Activated CD8-positive, alpha-beta memory T cell treated with anti-CD3 and anti-CD28 coated beads, Interleukin-2, amount 50 U/mL, for 1 hour (primary cell): ENCODE measurements around the gene SLAMF1.

Source experiments
- DNase-seq: peaks from one replicate; pipeline ENCODE4 v3.0.0-alpha.2; 2020; ENCODE audit errors: extremely low read depth

The SLAMF1 gene

GRCh38 chr1:160625321-160625720, 21.5 kb downstream of the SLAMF1 start:
- no peak for DNase-seq

GRCh38 chr1:160624464-160624863, 22.4 kb downstream of the SLAMF1 start:
- DNase-seq = no peak

- no peak for DNase-seq
Measured at GRCh38 chr1:160623862-160624261, 23.0 kb downstream of the SLAMF1 start.

- DNase-seq = no peak
Measured at GRCh38 chr1:160623227-160623633, 23.6 kb downstream of the SLAMF1 start.

GRCh38 chr1:160622501-160623226, 24.2 kb downstream of the SLAMF1 start:
- no peak for DNase-seq

GRCh38 chr1:160621633-160622413, 25.0 kb downstream of the SLAMF1 start:
- no peak for DNase-seq

- DNase-seq = no peak
Measured at GRCh38 chr1:160620942-160621632, 25.8 kb downstream of the SLAMF1 start.

- no peak for DNase-seq
Measured at GRCh38 chr1:160619742-160620277, 27.0 kb downstream of the SLAMF1 start.

GRCh38 chr1:160618763-160619274, 28.0 kb downstream of the SLAMF1 start:
- DNase-seq = no peak

- DNase-seq = no peak
Measured at GRCh38 chr1:160618327-160618726, 28.5 kb downstream of the SLAMF1 start.

- DNase-seq = no peak
Measured at GRCh38 chr1:160615660-160616059, 31.2 kb downstream of the SLAMF1 start.

GRCh38 chr1:160614410-160614809, 32.4 kb downstream of the SLAMF1 start:
- DNase-seq = no peak

GRCh38 chr1:160612613-160613218, 34.1 kb downstream of the SLAMF1 start:
- no peak for DNase-seq

- DNase-seq = no peak
Measured at GRCh38 chr1:160610569-160611242, 36.1 kb downstream of the SLAMF1 start.

GRCh38 chr1:160608941-160609340, 37.9 kb downstream of the SLAMF1 start:
- DNase-seq = no peak

GRCh38 chr1:160608514-160608913, 38.3 kb downstream of the SLAMF1 start:
- no peak for DNase-seq

GRCh38 chr1:160608057-160608456, 38.8 kb downstream of the SLAMF1 start:
- no peak for DNase-seq

- no peak for DNase-seq
Measured at GRCh38 chr1:160607672-160608032, 39.2 kb downstream of the SLAMF1 start.

- no peak for DNase-seq
Measured at GRCh38 chr1:160607011-160607671, 39.7 kb downstream of the SLAMF1 start.

- DNase-seq = no peak
Measured at GRCh38 chr1:160606611-160607010, 40.2 kb downstream of the SLAMF1 start.
